PC-3 (cell line): ENCODE measurements around the gene RAN. TPM values are rescaled to one million over a fixed set of nuclear protein-coding genes. Genes with fewer than 3 reads are reported as not detected.
"Not testable (repeated sequence)": the region's sequence is repeated elsewhere in the genome, so short reads cannot be mapped to it uniquely, and the experiment has no call there.

Experiments used
- ATAC-seq: fragments of 200-7000 bp; cut with Tn5 transposase; 2 replicates; pipeline ENCODE4 v1.9.1; 2020; ENCODE audit warnings: mild to moderate bottlenecking, moderate library complexity
- BruUV-seq: library from RNA; stranded (reverse); fragments of 400-500 nt; replicated peaks from 2 replicates; lab custom pipeline; 2021; lab: Mats Ljungman, UMichigan
- CTCF ChIA-PET: fragments of 300-600 bp; sonication (Branson Sonifier 250); formaldehyde crosslinking; loops from one replicate; lab custom pipeline; 2022; ENCODE audit warnings: antibody characterized with exemption; lab: Charles Lee
- POLR2A ChIA-PET: fragments of 300-600 bp; sonication (Branson Sonifier 250); formaldehyde crosslinking; loops from one replicate; lab custom pipeline; 2022; ENCODE audit warnings: antibody characterized with exemption; ENCODE audit not compliant: unreplicated experiment; lab: Charles Lee
- DNase-seq: peaks from one replicate; pipeline ENCODE4 v3.0.0-alpha.2; 2015
- H2AFZ ChIP-seq: fragments of 300-600 bp; sonication (generic); 2 replicates; pipeline ENCODE4 v1.6.0; 2016; ENCODE audit warnings: antibody characterized with exemption, low read length
- H3F3A ChIP-seq: fragments of 300-600 bp; sonication (generic); one replicate; pipeline ENCODE4 v1.6.0; 2017; ENCODE audit warnings: antibody characterized with exemption, low read length, control low read depth, mild to moderate bottlenecking; ENCODE audit not compliant: unreplicated experiment
- H3K27ac ChIP-seq: fragments of 300-600 bp; sonication (generic); 2 replicates; pipeline ENCODE4 v1.5.1; 2016; ENCODE audit warnings: mild to moderate bottlenecking, low read length
- H3K27me3 ChIP-seq: fragments of 300-600 bp; sonication (generic); 2 replicates; pipeline ENCODE4 v1.6.1; 2016; ENCODE audit warnings: low read length, mixed read lengths
- H3K36me3 ChIP-seq: fragments of 300-600 bp; sonication (generic); 2 replicates; pipeline ENCODE4 v1.6.1; 2016; ENCODE audit warnings: low read depth, mixed run types, low read length, mixed read lengths
- H3K4me1 ChIP-seq: fragments of 300-600 bp; sonication (generic); 2 replicates; pipeline ENCODE4 v1.5.1; 2016; ENCODE audit warnings: low read length; ENCODE audit not compliant: insufficient read depth
- H3K4me2 ChIP-seq: fragments of 300-600 bp; sonication (generic); 2 replicates; pipeline ENCODE4 v1.6.0; 2016; ENCODE audit warnings: low read length
- H3K4me3 ChIP-seq: fragments of 300-600 bp; sonication (generic); 2 replicates; pipeline ENCODE4 v1.5.1; 2016; ENCODE audit warnings: mild to moderate bottlenecking, low read length, mixed read lengths
- H3K79me2 ChIP-seq: fragments of 300-600 bp; sonication (generic); 2 replicates; pipeline ENCODE4 v1.6.1; 2017; ENCODE audit warnings: low read length, mixed read lengths
- H3K9ac ChIP-seq: fragments of 300-600 bp; sonication (generic); 2 replicates; pipeline ENCODE4 v1.6.0; 2016; ENCODE audit warnings: mild to moderate bottlenecking, low read length
- H3K9me2 ChIP-seq: fragments of 300-600 bp; sonication (generic); replicated peaks from 2 replicates; pipeline ENCODE4 v1.6.1; 2016; ENCODE audit warnings: mixed run types, low read length, mixed read lengths
- H3K9me3 ChIP-seq: fragments of 300-600 bp; sonication (generic); 2 replicates; pipeline ENCODE4 v1.6.1; 2016; ENCODE audit warnings: low read length, mixed read lengths
- H4K20me1 ChIP-seq: fragments of 300-600 bp; sonication (generic); 2 replicates; pipeline ENCODE4 v1.6.1; 2016; ENCODE audit warnings: low read length, mixed read lengths
- CTCF ChIP-seq: fragments of 300-600 bp; sonication (generic); conservative IDR thresholded peaks from 2 replicates; pipeline ENCODE4 v1.5.1; 2017; ENCODE audit warnings: antibody characterized with exemption, low read depth, mild to moderate bottlenecking, low read length
- EZH2 ChIP-seq: fragments of 300-600 bp; sonication (generic); IDR thresholded peaks from one replicate; pipeline ENCODE4 v1.6.1; 2017; ENCODE audit warnings: antibody characterized with exemption, mild to moderate bottlenecking, low read length; ENCODE audit not compliant: unreplicated experiment
- EZH2phosphoT487 ChIP-seq: fragments of 300-600 bp; sonication (generic); IDR thresholded peaks from 2 replicates; pipeline ENCODE4 v1.6.1; 2018; ENCODE audit warnings: mild to moderate bottlenecking, antibody characterized with exemption, low read length, borderline replicate concordance
- intact Hi-C: fragments of 100-400 bp; cut with micrococcal nuclease; formaldehyde crosslinking; loops from 2 replicates; pipeline ENCODE4 v1.9.0; 2023
- total RNA-seq: library from RNA; depleted of rRNA; stranded (reverse); fragments of >200 nt; gene quantifications from 2 replicates; pipeline ENCODE4 v1.2.3, GENCODE V29; 2014

The RAN gene
- total RNA-seq, 1 experiment from 2014 or later, result 3,371 TPM

- H3K4me2 ChIP-seq, result no peak overlapping the region
- ChIA-PET POLR2A (no interaction called here), CTCF (no interaction called here)
- no peak for ATAC-seq
- no peak overlapping the region for H2AFZ ChIP-seq
- TF ChIP-seq EZH2 (no peak), CTCF (no peak), EZH2phosphoT487 (no peak)
- intact Hi-C loops, result no loop called here
- H4K20me1 ChIP-seq, result peaks cover 26% of the 10 kb centered on the region
- no peak overlapping the region for H3K4me3 ChIP-seq
- H3K9me3 ChIP-seq, result no peaks in the 10 kb centered on the region
- BruUV-seq, result no TSS peak
- DNase-seq, result no peak
- no peak overlapping the region for H3K27ac ChIP-seq
- H3F3A ChIP-seq, result peaks cover 25% of the 10 kb centered on the region
- peaks cover 7% of the 10 kb centered on the region; the same call in 1 of the 2 replicates for H3K79me2 ChIP-seq
- no peaks in the 10 kb centered on the region for H3K4me1 ChIP-seq
- no peaks in the 10 kb centered on the region for H3K27me3 ChIP-seq
- peaks cover 14% of the 10 kb centered on the region for H3K36me3 ChIP-seq
- H3K9ac ChIP-seq, result no peak overlapping the region
- H3K9me2 ChIP-seq, result no peaks in the 10 kb centered on the region
Measured at GRCh38 chr12:130881046-130881445, 9.2 kb downstream of the RAN start.

DNA sequence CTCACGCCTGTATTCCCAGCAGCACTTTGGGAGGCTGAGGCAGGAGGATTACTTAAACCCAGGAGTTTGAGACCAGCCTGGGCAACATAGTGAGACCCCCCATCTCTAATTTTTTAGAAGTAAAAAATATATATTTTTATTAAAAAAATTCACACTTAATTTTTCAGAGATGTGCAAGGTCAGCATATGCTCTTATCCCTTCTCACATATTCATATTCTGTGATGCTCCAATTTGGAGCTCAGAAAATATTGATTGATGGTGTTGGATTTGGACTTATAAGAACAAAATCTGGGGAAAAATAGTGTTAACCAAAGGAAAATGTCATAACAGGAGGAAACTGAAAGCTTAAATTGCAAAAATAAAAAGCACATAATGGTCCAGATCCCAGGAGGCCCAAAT lies 9.7 kb downstream of the RAN start:
- Histone ChIP-seq H4K20me1 (peaks cover 21% of the 10 kb centered on the region), H3K27ac (no peak overlapping the region), H2AFZ (no peak overlapping the region), H3K27me3 (no peaks in the 10 kb centered on the region), H3K4me1 (no peaks in the 10 kb centered on the region), H3K36me3 (peaks cover 9% of the 10 kb centered on the region), H3F3A (peaks cover 20% of the 10 kb centered on the region), H3K4me3 (no peak overlapping the region), H3K9me3 (no peaks in the 10 kb centered on the region), H3K4me2 (no peak overlapping the region), H3K9ac (no peak overlapping the region), H3K79me2 (0 out of 2 replicates have a peak, but pooled peaks cover 2% of the 10 kb centered on the region), H3K9me2 (no peaks in the 10 kb centered on the region)
- ATAC-seq, result no peak
- TF ChIP-seq EZH2 (no peak), EZH2phosphoT487 (no peak), CTCF (no peak)
- BruUV-seq, result no TSS peak
- ChIA-PET POLR2A (no interaction called here), CTCF (no interaction called here)
- intact Hi-C loops, result no loop called here
- no peak for DNase-seq

DNA sequence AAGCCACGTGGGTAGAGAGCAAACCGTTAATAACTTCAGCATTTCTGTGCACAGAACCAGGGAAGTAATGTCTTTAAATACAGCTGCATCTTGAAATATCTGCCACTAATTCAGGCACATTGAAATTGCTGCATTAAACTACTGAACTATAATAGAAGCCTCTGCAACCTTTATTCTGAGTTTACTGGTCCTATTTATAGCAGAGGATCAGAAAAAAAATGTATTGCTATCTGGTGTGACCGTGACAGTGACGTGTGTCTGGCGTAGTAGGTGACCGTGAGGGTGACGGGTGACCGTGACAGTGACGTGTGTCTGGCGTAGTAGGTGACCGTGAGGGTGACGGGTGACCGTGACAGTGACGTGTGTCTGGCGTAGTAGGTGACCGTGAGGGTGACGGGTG lies 15.3 kb downstream of the RAN start:
- H3K9me2 ChIP-seq, H3K27ac ChIP-seq, H3K4me3 ChIP-seq, H3K27me3 ChIP-seq, CTCF ChIA-PET, H4K20me1 ChIP-seq, H2AFZ ChIP-seq, BruUV-seq, intact Hi-C loops, DNase-seq, H3K9ac ChIP-seq, H3K79me2 ChIP-seq, POLR2A ChIA-PET, ATAC-seq, H3K4me1 ChIP-seq, H3F3A ChIP-seq, H3K4me2 ChIP-seq, H3K9me3 ChIP-seq, H3K36me3 ChIP-seq: not testable (repeated sequence)
